Measurements from ENCODE around the gene CNPY2.
"Not testable (repeated sequence)": the region's sequence is repeated elsewhere in the genome, so short reads cannot be mapped to it uniquely, and the experiment has no call there.

The CNPY2 gene

GRCh38 chr12:56262955-56263354 is 52.8 kb downstream of the CNPY2 start:
- not testable (repeated sequence) for H3K9me3 Mint-ChIP-seq (ENCODE audit: low read depth); H3K36me3 Mint-ChIP-seq; H3K4me3 Mint-ChIP-seq; H3K27me3 Mint-ChIP-seq; H3K27ac Mint-ChIP-seq
- peaks cover 23% of the 10 kb centered on the region for H3K4me1 Mint-ChIP-seq (ENCODE audit: low read depth)

- H3K27ac Mint-ChIP-seq = no peak overlapping the region
- peaks cover 23% of the 10 kb centered on the region for H3K4me1 Mint-ChIP-seq (ENCODE audit: low read depth)
- H3K4me3 Mint-ChIP-seq = no peak overlapping the region
- H3K27me3 Mint-ChIP-seq = no peaks in the 10 kb centered on the region
- no peaks in the 10 kb centered on the region for H3K36me3 Mint-ChIP-seq
- no peaks in the 10 kb centered on the region for H3K9me3 Mint-ChIP-seq (ENCODE audit: low read depth)
Measured at GRCh38 chr12:56261503-56262232, 54.1 kb downstream of the CNPY2 start.

DNA sequence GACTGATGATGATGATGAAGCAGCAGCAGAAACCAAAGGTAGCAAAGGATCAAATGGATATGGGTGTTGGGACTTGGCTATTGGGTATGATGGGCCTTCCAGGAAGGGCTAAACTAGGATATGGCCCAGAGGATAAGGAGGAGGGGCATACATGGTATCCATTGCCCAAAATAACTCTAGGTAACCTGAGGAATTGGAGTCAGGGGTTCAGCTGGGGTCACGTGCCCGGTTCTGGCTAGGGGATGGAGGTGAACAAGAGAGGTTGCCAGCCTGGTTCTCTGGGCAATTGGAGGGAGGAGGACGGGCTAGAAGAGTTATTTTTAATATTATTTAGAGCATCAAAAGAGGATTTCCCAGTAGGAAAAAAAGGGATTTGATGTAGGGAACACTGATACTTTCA is 54.9 kb downstream of the CNPY2 start:
- H3K27me3 Mint-ChIP-seq = no peaks in the 10 kb centered on the region
- H3K9me3 Mint-ChIP-seq (ENCODE audit: low read depth) = no peaks in the 10 kb centered on the region
- no peaks in the 10 kb centered on the region for H3K36me3 Mint-ChIP-seq
- peaks cover 26% of the 10 kb centered on the region for H3K4me1 Mint-ChIP-seq (ENCODE audit: low read depth)
- no peak overlapping the region for H3K27ac Mint-ChIP-seq
- no peak overlapping the region for H3K4me3 Mint-ChIP-seq

DNA sequence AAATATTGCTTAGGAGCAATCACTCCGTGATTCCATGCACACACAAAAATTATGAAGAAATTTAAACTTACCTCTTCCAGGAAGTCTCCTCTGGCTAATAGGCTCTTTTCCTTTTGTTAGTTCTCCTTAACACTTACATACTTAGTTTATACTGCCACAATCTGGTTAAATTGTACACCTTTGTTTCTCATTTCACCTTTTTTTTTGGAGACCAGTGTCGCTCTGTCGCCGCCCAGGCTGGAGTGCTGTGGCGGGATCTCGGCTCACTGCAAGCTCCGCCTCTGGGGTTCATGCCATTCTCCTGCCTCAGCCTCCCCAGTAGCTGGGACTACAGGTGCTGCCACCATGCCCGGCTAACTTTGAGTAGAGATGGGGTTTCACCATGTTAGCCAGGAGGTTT is 55.4 kb downstream of the CNPY2 start:
- Mint-ChIP-seq H3K27ac (no peak overlapping the region), H3K4me3 (no peak overlapping the region), H3K36me3 (no peaks in the 10 kb centered on the region), H3K9me3 (ENCODE audit: low read depth) (no peaks in the 10 kb centered on the region), H3K4me1 (ENCODE audit: low read depth) (peaks cover 23% of the 10 kb centered on the region), H3K27me3 (no peaks in the 10 kb centered on the region)

Data from activated naive CD8-positive, alpha-beta T cell (primary cell).